ENCODE results near the gene DHRS11.
A peak's percentile ranks its signal among the peaks of the same experiment; 100 is the strongest.
"Not testable (repeated sequence)": the region's sequence is repeated elsewhere in the genome, so short reads cannot be mapped to it uniquely, and the experiment has no call there.

Gene DHRS11

GRCh38 chr17:36594626-36595401, 3.1 kb downstream of the DHRS11 start:
- no peak for DNase-seq (ENCODE audit: low read depth)

- no peak for DNase-seq (ENCODE audit: low read depth)
These were observed 5.5 kb downstream of the DHRS11 start for GRCh38 chr17:36597226-36597625.

GRCh38 chr17:36597866-36598777, 6.4 kb downstream of the DHRS11 start:
- no peak for DNase-seq (ENCODE audit: low read depth)

- no peak for DNase-seq (ENCODE audit: low read depth)
These were observed 7.3 kb downstream of the DHRS11 start for GRCh38 chr17:36598951-36599401.

GRCh38 chr17:36599546-36600250, 8.0 kb downstream of the DHRS11 start:
- DNase-seq (ENCODE audit: low read depth): no peak

- DNase-seq (ENCODE audit: low read depth): no peak
These were observed 8.8 kb downstream of the DHRS11 start for GRCh38 chr17:36600465-36600864.

GRCh38 chr17:36600936-36601302, 9.2 kb downstream of the DHRS11 start:
- DNase-seq (ENCODE audit: low read depth): no peak

- DNase-seq (ENCODE audit: low read depth): peak; percentile 77
These were observed 9.8 kb downstream of the DHRS11 start, which contains the start of gene MRM1 for GRCh38 chr17:36601303-36602029. Gene MRM1, plus strand, starts transcription at chr17:36601583. Its CDS starts 228 bp downstream, at chr17:36601811.

- DNase-seq (ENCODE audit: low read depth): no peak
These were observed 10.5 kb downstream of the DHRS11 start for GRCh38 chr17:36602030-36602748.

GRCh38 chr17:36602924-36603384, 11.3 kb downstream of the DHRS11 start:
- DNase-seq (ENCODE audit: low read depth): no peak

GRCh38 chr17:36605028-36605427, 13.3 kb downstream of the DHRS11 start:
- not testable (repeated sequence) for DNase-seq (ENCODE audit: low read depth)

- DNase-seq (ENCODE audit: low read depth): no peak
These were observed 16.6 kb downstream of the DHRS11 start for GRCh38 chr17:36608280-36608679.

- DNase-seq (ENCODE audit: low read depth): peak; percentile 44
These were observed 17.3 kb downstream of the DHRS11 start for GRCh38 chr17:36608794-36609497.

GRCh38 chr17:36609498-36609862, 17.8 kb downstream of the DHRS11 start:
- DNase-seq (ENCODE audit: low read depth): no peak

GRCh38 chr17:36610474-36610873, 18.8 kb downstream of the DHRS11 start:
- no peak for DNase-seq (ENCODE audit: low read depth)

- peak; percentile 50 for DNase-seq (ENCODE audit: low read depth)
These were observed 19.8 kb downstream of the DHRS11 start for GRCh38 chr17:36611345-36612072.

GRCh38 chr17:36612323-36612722, 20.6 kb downstream of the DHRS11 start:
- no peak for DNase-seq (ENCODE audit: low read depth)

GRCh38 chr17:36613155-36613554, 21.5 kb downstream of the DHRS11 start:
- no peak for DNase-seq (ENCODE audit: low read depth)

- DNase-seq (ENCODE audit: low read depth): no peak
These were observed 22.4 kb downstream of the DHRS11 start for GRCh38 chr17:36614081-36614480.

GRCh38 chr17:36614933-36615332, 23.3 kb downstream of the DHRS11 start:
- DNase-seq (ENCODE audit: low read depth): no peak

Measured in GM04504 (cell line).